GM12891 (cell line): ENCODE data around the gene MYH16.

Source experiments
- POLR2A ChIP-seq: IDR thresholded peaks from 2 replicates; pipeline ENCODE4 v1.6.1; 2011; ENCODE audit warnings: low read depth, low read length, control low read depth
- POLR2AphosphoS5 ChIP-seq: IDR thresholded peaks from 2 replicates; pipeline ENCODE4 v1.6.1; 2011; ENCODE audit warnings: low read depth, low read length, control low read depth
- SPI1 ChIP-seq: IDR thresholded peaks from 2 replicates; pipeline ENCODE4 v1.6.1; 2011; ENCODE audit warnings: low read depth, low read length, control low read depth

GRCh38 chr7:99331002-99331401 is 58.4 kb downstream of the MYH16 start:
- TF ChIP-seq POLR2AphosphoS5 (no peak), POLR2A (no peak), SPI1 (no peak)
